ENCODE measurements around the gene PPIF.

DNA sequence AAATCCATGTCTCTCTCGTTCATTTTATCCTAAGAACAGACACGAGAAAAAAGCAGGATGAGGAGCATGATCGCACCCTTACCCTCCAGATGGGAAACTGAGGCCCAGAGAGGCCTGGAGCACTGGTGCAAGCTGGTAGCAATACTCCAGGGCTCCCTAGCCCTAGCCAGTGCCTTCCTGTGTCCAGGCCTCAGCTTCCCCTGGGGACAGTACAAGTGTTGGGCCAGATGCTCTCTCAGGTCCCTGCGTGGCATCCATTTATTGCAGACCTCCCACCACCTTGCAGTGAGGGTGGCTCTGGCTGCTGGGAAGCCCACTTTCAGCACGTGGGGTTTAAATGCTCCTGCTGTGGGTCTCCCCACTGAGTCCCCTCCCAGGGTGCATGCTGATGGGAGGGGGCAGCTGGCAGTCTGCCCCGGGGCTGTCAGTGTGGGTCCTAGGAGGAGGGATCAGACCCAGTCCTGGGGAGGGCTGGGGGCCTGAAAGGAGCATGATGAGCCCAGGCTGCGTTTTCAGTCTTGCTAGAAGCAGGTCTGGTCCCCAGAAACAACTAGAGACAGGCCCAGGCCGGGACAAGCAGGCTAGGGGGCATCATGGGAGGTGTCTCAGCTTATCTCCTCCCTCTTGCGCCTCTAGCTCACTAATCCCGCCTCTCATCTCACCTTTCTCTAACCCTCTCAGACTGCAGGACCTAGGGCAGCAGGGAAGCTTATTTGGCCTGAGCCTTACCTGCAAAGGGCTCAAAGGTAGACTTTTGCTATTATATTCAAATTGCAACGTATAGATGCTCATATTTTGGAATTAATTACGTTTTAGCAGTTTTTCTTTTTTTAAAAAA lies 662 bp upstream of the PPIF start:
- TF ChIP-seq POLR2AphosphoS5 (IDR thresholded peaks at IDR 0.05) (no peak), POLR2A (IDR thresholded peaks at IDR 0.05) (no peak), EP300 (IDR thresholded peaks at IDR 0.05) (no peak)
- TF ChIP-seq, protein P1, sequence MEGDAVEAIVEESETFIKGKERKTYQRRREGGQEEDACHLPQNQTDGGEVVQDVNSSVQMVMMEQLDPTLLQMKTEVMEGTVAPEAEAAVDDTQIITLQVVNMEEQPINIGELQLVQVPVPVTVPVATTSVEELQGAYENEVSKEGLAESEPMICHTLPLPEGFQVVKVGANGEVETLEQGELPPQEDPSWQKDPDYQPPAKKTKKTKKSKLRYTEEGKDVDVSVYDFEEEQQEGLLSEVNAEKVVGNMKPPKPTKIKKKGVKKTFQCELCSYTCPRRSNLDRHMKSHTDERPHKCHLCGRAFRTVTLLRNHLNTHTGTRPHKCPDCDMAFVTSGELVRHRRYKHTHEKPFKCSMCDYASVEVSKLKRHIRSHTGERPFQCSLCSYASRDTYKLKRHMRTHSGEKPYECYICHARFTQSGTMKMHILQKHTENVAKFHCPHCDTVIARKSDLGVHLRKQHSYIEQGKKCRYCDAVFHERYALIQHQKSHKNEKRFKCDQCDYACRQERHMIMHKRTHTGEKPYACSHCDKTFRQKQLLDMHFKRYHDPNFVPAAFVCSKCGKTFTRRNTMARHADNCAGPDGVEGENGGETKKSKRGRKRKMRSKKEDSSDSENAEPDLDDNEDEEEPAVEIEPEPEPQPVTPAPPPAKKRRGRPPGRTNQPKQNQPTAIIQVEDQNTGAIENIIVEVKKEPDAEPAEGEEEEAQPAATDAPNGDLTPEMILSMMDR (IDR thresholded peaks at IDR 0.05): no peak
